NOMO-1 (cell line): ENCODE results near the gene TSPAN18.
A peak's percentile ranks its signal among the peaks of the same experiment; 100 is the strongest.

Experiments used
- DNase-seq, 2 experiments: peaks; one replicate each; lab custom pipeline; 2025; ENCODE audit not compliant: unreplicated experiment in 2 of 2; lab: John Stamatoyannopoulos, UW

Gene TSPAN18

DNA sequence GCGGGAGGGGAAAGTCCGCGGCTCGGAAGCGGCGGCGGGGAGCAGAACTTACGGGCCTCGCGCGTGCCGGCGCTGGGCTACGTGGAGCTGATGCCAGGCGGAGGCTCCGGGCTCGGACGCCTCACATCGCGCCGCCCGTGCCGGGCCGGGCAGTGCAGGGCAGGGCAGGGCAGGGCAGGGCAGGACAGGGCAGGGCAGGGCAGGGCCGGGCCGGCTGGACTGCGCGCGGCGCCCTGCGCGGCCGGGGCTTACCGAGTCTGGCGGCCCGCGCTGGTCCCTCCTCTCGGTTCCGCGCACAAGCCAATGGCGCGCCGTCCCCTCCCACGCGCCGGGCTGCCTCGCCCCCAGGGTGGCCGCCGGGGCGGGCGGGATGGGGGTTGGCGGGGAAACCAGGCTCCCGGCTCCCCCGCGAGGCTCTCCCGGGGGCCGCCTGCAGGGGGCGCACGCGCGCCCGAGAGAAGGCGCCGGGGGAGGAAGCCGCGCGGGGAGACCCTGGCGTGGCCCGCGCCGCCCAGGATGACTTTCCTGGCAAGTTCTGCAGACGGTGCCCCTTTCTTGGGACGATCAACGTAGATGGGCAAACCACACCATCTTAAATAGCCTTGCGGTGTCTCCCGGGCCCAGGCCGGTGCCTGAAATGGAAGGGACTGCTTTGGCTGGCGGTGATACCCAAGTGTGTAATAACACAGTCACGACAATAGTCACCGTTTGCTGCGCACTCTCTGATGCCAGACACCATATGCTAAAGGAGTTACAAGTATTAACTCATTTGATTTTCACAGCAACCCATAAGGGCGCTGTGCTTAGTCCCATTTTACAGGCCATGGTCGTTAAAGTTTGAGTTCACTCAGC is 224.1 kb downstream of the TSPAN18 start, which contains the start of gene TP53I11:
TSS of gene TP53I11 (minus strand) at position 259 of the 852 bp plus-strand sequence. CDS start 12,548 bp downstream, outside the sequence.
- peak; percentile 67 to 69 for DNase-seq

DNA sequence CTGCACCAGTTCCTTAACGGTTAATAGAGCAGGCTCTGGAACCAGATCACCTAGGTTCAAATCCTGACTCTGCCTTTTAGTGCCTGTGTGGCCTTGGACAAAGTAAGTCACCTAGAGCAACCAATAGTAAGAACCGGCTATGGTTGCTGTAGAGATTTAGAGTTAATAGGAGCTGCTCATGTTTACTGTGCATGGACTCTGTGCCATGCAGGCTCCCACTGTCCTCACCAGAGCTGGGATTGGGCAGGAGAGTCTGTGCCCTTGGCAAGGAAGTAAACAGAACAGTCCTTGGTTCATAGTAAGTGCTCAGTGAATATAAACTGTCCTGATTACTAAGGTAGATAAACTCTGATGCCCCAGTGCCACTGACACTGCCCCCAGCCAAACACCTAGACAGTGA is 225.3 kb downstream of the TSPAN18 start:
- no peak for DNase-seq

DNA sequence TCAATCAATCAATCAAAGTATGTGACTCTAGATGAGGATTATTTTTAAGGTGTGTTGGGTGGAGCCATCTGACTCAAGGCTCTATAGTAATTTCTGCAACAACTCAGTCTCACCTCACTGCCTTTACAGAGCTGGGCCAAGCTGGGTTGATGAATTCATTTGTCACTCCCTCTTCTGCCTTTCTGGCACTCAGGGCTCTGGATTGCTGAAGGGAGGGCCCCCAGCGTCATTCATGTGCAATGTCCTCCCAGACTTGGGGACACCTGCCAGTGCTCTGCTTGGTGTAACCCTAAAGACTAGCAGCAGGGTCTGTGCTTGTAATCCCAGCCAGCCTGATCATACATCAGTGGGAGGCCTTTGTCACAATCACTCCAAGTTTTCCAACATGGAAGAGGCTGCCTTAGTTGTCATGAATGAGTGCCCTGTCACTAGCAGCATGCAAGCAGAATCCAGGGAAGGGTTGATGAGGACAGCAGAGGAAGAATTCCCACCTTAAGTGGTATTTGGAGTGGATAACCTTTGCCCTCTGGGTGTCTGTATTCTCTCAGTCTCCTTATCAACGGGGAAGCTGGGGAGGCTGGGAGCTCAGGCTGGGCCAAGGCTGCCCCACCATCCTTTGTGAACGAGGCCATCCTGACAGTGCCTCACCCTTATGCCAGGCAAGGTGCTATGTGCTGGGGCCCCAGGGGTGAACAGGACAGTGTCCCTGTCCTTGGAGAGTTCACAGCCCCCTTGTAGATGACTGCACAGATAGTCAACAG is 225.9 kb downstream of the TSPAN18 start:
- DNase-seq = no peak

DNA sequence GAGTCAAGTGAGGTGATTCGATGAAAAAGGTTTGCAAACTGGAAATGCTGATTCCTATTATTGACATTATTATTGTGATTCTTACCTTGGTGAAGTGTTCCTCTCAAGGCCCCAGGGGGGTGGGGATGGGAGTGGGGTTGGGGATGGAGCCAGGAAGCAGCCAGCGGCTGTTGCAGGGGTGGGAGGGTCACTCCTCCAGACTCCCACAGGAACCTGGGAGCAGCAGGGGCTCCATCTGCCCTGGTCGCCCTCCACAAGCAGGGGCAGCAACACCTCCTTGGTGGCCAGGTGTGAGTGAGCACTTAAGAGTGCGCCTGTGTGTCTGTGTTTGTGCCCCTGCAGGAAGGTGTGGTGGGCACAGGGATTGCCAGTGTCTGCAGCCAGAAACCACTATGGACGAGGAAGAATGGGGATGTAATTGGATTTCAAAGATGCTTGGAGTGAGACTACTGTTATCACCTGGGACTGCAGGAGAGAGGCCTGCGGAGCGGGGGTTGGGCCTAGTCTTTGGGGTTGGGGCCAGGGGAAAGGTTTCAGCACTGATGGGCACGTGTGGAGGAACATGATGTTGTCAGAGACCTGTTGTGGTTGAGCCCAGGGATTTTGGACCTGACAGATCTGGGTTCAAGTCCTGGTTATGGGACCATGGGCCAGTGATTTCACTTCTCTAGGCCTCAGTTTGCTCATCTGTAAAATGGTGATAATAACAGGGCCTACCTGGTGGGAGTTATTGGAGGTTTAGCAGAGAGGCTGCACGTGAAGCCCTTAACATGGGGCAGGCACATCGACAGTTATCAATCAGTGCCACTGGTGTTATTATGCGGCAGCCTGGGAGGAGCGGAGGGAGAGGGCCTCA is 227.5 kb downstream of the TSPAN18 start:
- no peak for DNase-seq

DNA sequence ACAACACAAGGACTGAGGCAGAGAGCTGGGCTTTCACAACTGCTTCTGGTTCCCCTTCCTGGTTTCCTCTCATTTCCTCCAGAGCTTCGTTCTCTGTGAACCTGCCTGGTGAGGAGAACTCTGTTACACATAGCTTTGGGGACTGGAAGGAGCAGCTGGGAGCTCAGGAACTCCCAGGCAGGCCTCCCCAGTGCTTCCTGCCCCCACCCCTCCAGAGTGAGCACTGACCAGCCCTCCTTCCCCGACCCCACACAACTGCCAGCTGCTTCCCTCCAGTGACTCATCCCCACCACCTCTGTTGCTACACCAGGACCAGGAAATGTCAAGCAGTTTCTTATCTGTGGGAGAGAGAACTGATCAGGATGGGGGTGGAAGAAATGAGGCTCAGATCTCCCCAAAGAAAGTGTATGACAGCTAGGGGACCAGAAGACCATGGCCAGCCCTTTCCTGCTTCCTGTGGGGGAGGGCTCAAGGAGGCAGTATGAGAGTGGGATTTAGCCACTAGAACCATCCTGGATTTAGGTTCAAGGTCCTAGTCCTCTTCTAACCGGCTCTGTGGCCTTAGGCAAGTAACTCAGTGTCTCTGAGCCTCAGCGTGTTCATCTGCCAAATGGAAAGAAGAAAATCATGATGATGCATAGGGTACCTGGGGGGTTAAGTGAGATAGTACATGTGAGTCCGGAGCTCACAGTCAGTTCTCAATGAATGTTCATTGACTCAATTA is 228.4 kb downstream of the TSPAN18 start:
- DNase-seq = peak; percentile 91 to 95

DNA sequence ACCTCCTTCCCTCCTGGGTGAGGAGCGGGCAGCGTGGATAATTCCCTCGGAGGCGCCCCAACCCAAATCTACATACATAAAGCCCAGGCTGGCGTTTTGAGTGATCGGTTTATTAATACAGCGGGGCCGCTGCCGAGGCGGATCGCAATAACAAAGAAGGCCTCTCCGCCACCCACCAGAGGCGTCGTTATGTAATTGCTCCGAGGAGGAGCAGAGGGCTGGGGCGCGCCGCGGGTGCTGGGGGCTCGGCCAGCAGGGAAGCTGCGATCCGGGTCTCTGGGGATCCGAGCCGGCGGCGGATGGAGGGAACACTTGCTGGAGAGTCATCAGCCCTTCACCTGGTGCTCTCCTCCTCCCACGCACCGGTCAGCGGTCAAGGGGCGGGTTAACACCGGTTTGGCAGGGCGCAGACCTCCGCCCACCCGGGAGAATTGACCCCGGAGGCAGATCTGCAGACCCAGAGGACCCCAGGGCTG is 230.3 kb downstream of the TSPAN18 start:
- no peak for DNase-seq

DNA sequence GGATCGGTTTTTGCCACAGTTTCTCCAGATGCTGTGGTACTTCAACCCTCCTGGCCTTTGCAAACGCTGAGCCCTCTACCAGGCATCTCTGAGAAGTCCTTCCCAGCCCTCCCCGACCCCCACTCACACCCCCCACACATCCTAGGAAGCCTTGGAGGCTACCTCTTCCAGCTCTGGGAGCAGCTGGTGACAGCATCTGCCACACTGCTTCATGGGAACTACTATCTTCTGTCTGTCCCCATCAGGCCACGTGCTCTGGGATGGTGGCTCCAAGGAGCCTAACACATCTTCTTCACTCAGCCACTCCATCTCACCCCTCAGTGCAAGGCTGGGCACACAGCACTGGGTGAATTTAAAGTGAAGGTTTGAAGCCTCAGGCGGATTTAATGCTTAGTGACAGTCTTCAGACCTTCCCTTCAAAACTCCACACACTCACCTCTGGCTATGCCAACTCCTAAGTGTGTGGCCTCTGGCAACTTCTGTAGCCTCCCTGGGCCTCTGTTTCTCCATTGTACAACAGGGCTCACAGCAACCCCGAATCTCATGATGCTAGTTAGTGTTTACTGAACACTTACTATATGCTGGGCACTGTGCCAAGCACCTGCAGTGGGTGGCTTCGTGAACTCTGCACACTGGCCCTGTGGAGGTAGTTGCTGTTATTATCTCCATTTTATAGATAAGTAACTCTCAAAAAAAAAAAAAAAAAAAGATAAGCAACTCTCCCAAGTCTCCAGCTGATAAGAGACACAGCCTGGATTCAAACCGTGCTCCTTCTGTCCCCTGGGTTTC is 231.2 kb downstream of the TSPAN18 start:
- DNase-seq = no peak

DNA sequence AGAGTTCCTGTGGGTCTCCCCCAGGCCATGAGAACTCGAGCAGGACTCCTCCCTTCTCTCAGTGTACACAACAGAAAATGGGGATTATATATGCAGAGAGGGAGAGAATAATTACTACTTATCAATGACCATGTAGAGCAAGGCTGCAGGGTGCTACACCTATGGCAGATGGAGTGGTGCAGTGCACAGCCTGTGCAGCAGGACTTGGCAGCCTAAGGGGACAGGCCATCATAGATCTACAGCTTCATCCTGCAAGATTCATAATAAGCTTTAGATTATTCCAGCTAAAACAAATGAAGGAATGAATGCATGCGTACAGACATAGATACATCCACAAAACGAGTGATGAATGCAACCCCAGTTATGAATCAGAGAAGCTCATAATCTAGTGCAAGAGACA is 232.3 kb downstream of the TSPAN18 start:
- no peak for DNase-seq

DNA sequence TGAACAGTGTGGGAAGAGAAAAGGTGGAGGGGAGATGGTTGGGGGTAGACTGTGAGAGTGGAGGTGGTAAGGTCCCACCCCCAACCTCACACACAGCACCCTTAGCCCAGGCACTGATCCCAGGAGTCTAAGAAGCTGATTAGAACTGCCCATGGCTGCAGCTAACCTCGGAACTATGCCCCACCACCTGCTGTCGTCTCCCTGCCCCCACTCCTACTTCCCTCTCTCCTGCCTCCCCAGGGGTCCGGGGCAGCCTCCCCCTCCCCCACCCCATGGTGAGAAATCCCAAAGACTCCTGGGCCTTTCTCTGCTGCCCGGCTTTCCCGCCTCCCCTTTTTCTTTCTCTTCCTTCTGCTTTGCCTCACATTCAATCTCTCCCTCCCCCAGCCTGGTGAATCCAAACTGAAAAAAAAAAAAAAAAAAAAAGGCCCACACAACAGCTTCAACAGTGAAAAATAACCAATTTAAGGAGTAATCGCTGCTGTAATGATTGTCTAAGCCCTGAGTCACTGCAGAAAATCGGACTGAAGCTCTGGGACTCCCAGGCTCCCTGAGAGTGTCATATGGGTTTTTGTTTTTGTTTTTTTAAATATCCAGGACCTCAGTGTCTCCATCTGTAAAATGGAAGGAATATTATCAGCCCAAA is 233.6 kb downstream of the TSPAN18 start:
- no peak for DNase-seq

DNA sequence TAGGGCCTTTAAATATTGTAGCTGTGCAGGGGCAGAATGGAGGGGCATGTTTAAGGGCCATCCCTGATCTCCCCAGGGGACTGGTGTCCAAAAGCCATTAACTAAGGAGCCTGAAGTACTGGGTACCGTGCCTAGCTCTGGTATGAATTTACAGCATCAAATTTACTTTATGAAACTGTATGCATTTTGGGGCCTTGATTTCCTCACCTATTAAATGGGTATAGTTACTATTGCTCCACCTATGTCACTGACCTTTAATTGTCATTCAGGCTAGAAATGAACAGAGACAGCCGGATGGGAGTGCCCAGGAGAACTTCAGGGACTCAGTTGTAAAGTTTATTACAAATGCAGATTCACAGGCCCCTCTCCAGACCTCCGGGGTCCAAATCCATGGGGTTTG is 235.7 kb downstream of the TSPAN18 start:
- no peak for DNase-seq

DNA sequence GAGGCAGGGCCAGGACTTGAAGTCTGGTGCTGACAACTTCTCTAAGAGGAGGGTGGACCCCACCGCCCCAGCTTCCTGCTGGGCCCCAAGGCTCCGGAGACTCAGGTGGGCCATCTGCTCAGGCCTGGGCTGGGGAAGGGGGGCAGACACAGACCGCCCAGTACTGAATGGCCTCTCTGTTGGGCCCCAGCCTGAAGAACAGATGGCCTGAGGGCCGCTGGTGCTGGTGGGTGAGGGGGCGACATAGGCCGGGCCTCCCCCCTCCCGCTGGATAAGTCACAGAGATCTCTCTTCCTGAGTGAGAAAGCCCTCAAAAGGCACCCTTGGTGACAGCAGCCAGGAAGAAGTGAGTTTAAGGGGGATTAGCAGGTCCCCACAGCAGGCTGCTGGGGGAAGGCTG is 236.4 kb downstream of the TSPAN18 start:
- DNase-seq = no peak

DNA sequence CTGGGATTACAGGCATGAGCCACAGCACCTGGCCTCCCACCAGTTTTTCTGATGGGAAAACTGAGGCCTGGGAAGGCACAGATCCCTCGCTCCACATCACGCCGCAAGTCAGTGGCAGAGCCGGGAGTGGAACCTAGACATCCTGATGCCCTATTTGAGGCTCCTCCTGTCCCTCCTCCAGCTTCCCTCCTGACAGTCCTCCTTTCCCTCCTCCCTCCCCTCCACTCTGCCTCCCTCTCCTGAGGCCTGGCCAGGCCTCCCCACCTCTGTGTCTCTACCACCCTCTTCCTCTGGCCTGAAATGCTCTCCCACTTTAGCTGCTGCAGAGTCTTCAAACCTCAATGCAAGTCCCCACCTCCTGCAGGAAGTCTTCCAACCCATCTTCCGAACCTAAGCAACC is 237.2 kb downstream of the TSPAN18 start:
- DNase-seq = no peak

DNA sequence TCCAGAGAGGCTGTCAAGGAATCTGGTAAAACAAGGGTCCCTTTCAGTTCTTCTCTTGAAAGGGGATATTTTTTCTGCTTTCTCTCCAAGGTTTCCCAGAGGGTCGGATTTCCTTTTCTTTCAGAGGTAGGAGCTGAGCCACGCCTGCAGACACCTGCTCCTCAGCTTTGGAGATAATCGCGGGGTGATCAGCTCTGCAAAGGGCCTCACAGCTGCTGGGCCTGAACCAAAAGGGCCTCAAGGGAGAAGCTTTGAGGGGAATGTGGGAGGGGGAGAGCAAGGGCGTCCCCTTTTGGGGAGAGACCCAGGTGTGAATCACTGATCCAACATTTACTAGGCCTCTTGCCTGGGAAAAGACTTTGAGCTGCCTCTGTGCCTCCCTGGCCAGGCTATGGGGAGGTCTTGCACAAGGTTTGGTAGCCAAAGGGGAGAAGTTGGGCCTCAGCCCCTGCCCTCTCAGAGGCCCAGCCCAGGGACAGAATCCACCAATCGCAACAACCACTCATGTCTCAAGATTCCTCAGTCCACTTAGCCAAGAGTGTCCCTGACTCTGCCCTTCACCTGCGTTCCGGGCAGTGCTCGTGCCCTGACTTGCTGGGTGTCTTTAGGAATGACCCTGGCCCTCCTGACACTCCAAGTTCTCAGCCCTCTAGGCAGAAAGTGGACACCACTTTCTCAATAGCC is 237.9 kb downstream of the TSPAN18 start:
- peak in 1 of 2 experiments; percentile 16 for DNase-seq

DNA sequence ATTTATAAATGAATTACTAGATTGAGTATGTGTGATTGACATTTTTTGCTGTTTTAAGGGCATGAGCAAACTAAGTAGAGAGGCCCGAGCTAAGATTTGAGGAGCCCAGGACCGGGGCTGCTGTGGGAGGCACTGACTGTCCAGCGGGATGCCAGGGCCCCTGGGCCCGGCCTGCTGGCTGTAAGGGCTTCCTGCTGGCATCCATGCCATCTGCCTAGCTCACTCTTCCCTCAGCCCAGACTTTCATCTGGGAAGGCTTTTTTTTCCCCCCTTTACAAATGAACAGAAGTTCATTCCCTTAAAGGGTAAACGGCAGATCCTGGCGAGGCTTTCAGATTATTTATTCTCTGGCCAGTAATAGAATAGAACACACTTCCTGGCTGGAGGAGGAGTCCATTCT is 239.9 kb downstream of the TSPAN18 start:
- DNase-seq = no peak

DNA sequence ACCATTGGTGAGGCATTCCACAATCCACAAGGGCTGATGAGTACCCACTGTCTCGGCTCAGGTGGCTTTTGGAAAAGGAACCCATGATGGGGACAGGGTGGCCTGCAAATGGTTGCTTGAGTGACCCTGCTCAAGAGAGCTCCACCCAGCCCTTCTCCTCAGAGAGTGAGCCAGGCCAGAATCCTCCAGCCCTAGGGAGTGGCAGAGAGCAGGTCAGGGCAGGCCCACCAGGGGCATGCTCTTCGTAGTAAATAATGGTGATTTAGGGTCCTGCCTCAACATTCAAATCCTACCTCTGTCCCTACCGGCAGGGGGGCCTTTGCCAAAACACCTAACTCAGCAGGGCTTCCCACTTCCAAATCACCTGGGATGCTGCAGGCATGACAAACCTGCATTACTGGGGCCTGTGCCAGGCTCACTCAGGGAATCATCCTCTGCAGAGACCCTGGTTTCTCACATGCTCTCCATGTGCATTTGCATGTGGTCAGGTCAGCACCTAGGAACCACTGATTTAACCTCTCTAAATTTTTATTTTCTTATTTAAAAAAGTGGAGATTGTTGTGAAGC is 241.3 kb downstream of the TSPAN18 start:
- no peak for DNase-seq

DNA sequence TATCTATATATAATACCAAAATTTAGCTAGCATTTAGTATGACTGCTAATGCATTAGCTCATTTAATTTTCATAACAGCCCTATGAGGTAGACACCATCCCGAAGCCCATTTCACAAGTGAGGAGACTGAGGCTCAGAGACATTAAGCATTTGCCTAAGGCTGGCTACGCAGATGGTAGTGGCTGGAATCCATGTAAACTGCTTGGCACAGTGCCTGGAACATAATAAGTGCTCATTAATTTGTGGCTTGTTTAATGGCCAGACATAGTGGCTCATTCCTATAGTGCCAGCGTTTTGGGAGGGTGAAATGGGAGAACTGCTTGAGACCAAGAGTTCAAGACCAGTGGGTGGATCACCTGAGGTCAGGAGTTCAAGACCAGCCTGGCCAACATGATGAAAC is 241.7 kb downstream of the TSPAN18 start:
- no peak for DNase-seq

DNA sequence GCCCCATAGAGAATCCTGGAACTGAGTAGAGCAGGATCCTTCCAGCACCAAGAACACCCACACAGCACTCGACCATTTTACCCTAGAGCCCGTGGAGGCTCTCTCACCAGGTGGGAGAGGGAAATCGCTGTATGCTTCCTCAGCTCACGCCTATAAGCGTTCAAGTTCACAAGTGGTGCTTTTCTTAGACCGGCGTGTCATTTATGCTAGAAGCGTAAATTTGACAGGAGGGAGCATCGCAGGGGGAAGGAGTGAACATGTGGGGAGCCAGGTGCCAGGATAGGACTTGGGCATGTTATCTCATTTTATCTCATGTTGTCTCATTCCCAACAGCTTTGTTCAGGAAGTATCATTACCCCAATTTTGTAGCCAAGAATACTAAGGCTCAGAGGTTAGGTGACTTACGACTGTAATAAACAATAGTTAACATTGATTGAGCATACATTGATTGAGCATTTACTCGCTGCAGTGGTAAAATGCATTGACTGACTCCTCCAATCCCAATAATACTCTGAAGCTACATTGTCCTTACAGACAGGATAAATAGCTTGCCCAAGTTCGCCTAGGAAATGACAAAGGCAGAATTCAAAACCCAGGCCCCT is 243.0 kb downstream of the TSPAN18 start:
- no peak for DNase-seq

DNA sequence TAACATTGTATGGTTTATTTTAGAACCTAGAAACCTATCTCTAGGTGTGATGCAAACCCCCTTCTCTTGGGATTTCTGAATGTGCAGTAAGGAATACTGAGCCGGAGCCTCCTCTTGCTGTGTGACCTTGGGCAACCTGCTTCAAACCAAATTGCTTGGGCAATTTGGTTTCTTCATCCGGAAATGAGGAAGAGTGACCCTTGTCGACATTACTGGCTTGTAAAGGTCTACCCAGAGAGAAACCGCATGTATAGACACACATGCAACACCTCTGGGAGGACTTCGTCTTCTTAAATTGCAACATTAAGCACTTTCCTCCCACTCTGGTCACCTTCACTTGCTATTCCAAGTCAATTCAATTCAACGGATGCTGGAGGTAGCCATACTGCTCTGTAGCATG is 243.5 kb downstream of the TSPAN18 start:
- peak; percentile 80 to 93 for DNase-seq
